A549 (cell line): ENCODE results near the gene DCP2. TPM values are rescaled to one million over a fixed set of nuclear protein-coding genes. Genes with fewer than 3 reads are reported as not detected.

Source experiments
- ATAC-seq, 2 experiments: fragments of 200-7000 bp in 1 of 2; fragments of >200 bp in 1 of 2; cut with Nextera tagmentation in 1 of 2; cut with Tn5 transposase in 1 of 2; 3 replicates each; pipeline versions ENCODE4 v1.8.0 to v1.9.1; 2018 to 2020; ENCODE audit warnings: mild to moderate bottlenecking in 1 of 2, moderate library complexity in 1 of 2
- CTCF ChIA-PET: fragments of 300-600 bp; sonication (Branson Sonifier 250); formaldehyde crosslinking; extraction: SDS; loops from one replicate; lab custom pipeline; 2021; ENCODE audit warnings: antibody characterized with exemption, inconsistent platforms; lab: Yijun Ruan, JAX
- POLR2A ChIA-PET: fragments of 350-600 bp; formaldehyde crosslinking; extraction: SDS; loops from one replicate; lab custom pipeline; 2021; ENCODE audit warnings: antibody characterized with exemption, inconsistent platforms; lab: Yijun Ruan, JAX
- DNase-seq, 2 experiments: peaks; one replicate each; pipeline versions ENCODE4 v3.0.0 to v3.0.0-alpha.2; 2011 to 2016; ENCODE audit warnings: low read depth in 1 of 2, low spot score in 1 of 2
- FAIRE-seq: peaks from 2 replicates; lab custom pipeline; 2011; peaks lifted over from hg19 to GRCh38; lab: Jason Lieb, UNC
- H3K27ac ChIP-seq, 2 experiments: fragments of >200 bp; sonication (Bioruptor Twin); formaldehyde crosslinking; 3 replicates each; pipeline ENCODE4 v1.5.1; 2016 to 2017
- H3K4me1 ChIP-seq: fragments of >200 bp; sonication (Bioruptor Twin); formaldehyde crosslinking; 3 replicates; pipeline ENCODE4 v1.6.1; 2016
- H3K4me2 ChIP-seq: fragments of >200 bp; sonication (Bioruptor Twin); formaldehyde crosslinking; 3 replicates; pipeline ENCODE4 v1.6.1; 2016
- H3K4me3 ChIP-seq: fragments of >200 bp; sonication (Bioruptor Twin); formaldehyde crosslinking; 3 replicates; pipeline ENCODE4 v1.5.1; 2016
- H3K9me3 ChIP-seq: fragments of >200 bp; sonication (Bioruptor Twin); formaldehyde crosslinking; 3 replicates; pipeline ENCODE4 v1.6.1; 2016
- ATOH8 ChIP-seq: fragments of 250-450 bp; sonication (Bioruptor Pico); IDR thresholded peaks from 2 replicates; pipeline ENCODE4 v1.5.0; 2020; ENCODE audit warnings: low read depth, mild to moderate bottlenecking, moderate library complexity
- BCL3 ChIP-seq: fragments of >200 bp; sonication (Bioruptor Twin); formaldehyde crosslinking; IDR thresholded peaks from 3 replicates; pipeline ENCODE4 v1.6.1; 2016
- BHLHE40 ChIP-seq: IDR thresholded peaks from 2 replicates; pipeline ENCODE4 v1.6.1; 2012; ENCODE audit warnings: low read depth, low read length, inconsistent platforms
- CBX2 ChIP-seq: fragments of 200-600 bp; sonication (generic); IDR thresholded peaks from 2 replicates; pipeline ENCODE4 v1.6.1; 2016; ENCODE audit warnings: low read depth, mild to moderate bottlenecking, borderline replicate concordance
- CBX8 ChIP-seq: fragments of 200-600 bp; sonication (generic); IDR thresholded peaks from 2 replicates; pipeline ENCODE4 v1.6.1; 2016
- CEBPB ChIP-seq, 2 experiments: fragments of >200 bp in 1 of 2; sonication (Bioruptor Twin) in 1 of 2; formaldehyde crosslinking in 1 of 2; IDR thresholded peaks; 2 replicates each; pipeline ENCODE4 v1.6.1; 2012 to 2016
- CHD4 ChIP-seq: fragments of 200-600 bp; sonication (generic); IDR thresholded peaks from 2 replicates; pipeline ENCODE4 v1.6.1; 2016; ENCODE audit warnings: antibody characterized with exemption, mild to moderate bottlenecking, borderline replicate concordance
- CTCF ChIP-seq: fragments of >200 bp; sonication (Bioruptor Twin); formaldehyde crosslinking; IDR thresholded peaks from 3 replicates; pipeline ENCODE4 v1.5.1; 2016
- EHF ChIP-seq: fragments of 250-450 bp; sonication (Bioruptor Pico); IDR thresholded peaks from 2 replicates; pipeline ENCODE4 v1.5.0; 2020; ENCODE audit warnings: mild to moderate bottlenecking
- EHMT2 ChIP-seq: fragments of 200-600 bp; sonication (generic); IDR thresholded peaks from 2 replicates; pipeline ENCODE4 v1.6.1; 2016; ENCODE audit warnings: antibody characterized with exemption, low read depth, mild to moderate bottlenecking, moderate library complexity
- EP300 ChIP-seq, 2 experiments: fragments of >200 bp; sonication (Bioruptor Twin); formaldehyde crosslinking; IDR thresholded peaks; 2 replicates in 1 of 2; 3 replicates in 1 of 2; pipeline ENCODE4 v1.6.1; 2016 to 2017
- FOSB ChIP-seq: fragments of 250-450 bp; sonication (Bioruptor Pico); IDR thresholded peaks from 2 replicates; pipeline ENCODE4 v1.5.0; 2020; ENCODE audit warnings: mild to moderate bottlenecking, moderate library complexity
- GATA3 ChIP-seq: IDR thresholded peaks from 2 replicates; pipeline ENCODE4 v1.6.1; 2012; ENCODE audit warnings: borderline replicate concordance
- HOXA7 ChIP-seq: fragments of 250-450 bp; sonication (Bioruptor Pico); IDR thresholded peaks from 2 replicates; pipeline ENCODE4 v1.5.0; 2020; ENCODE audit warnings: mild to moderate bottlenecking, moderate library complexity
- HOXB5 ChIP-seq: fragments of 250-450 bp; sonication (Bioruptor Pico); IDR thresholded peaks from 2 replicates; pipeline ENCODE4 v1.5.0; 2020; ENCODE audit warnings: mild to moderate bottlenecking, moderate library complexity
- JUN ChIP-seq, 2 experiments: fragments of >200 bp; sonication (Bioruptor Twin); formaldehyde crosslinking; IDR thresholded peaks; 2 replicates in 1 of 2; 3 replicates in 1 of 2; pipeline ENCODE4 v1.6.1; 2016 to 2017
- JUNB ChIP-seq: fragments of >200 bp; sonication (Bioruptor Twin); formaldehyde crosslinking; IDR thresholded peaks from 2 replicates; pipeline ENCODE4 v1.6.1; 2016
- MAX ChIP-seq: IDR thresholded peaks from 2 replicates; pipeline ENCODE4 v1.6.1; 2012
- MAZ ChIP-seq: fragments of 150-350 bp; IDR thresholded peaks from 2 replicates; pipeline ENCODE4 v1.6.1; 2014; ENCODE audit warnings: antibody characterized with exemption, low read depth, low read length, borderline replicate concordance
- MYC ChIP-seq: IDR thresholded peaks from 2 replicates; pipeline ENCODE4 v1.6.1; 2012; ENCODE audit warnings: mild to moderate bottlenecking, inconsistent platforms, low read length, improper control_type of control experiment, borderline replicate concordance
- NPAS2 ChIP-seq: fragments of 250-450 bp; sonication (Bioruptor Pico); IDR thresholded peaks from 2 replicates; pipeline ENCODE4 v1.8.0; 2022; ENCODE audit warnings: mild to moderate bottlenecking, moderate library complexity, borderline replicate concordance
- PHF8 ChIP-seq: fragments of 200-600 bp; sonication (generic); IDR thresholded peaks from 2 replicates; pipeline ENCODE4 v1.6.1; 2016; ENCODE audit warnings: low read depth, mild to moderate bottlenecking, antibody characterized with exemption, moderate library complexity, borderline replicate concordance
- POLR2AphosphoS2 ChIP-seq: conservative IDR thresholded peaks from 2 replicates; pipeline ENCODE4 v1.6.1; 2012; ENCODE audit warnings: low read length, improper control_type of control experiment, inconsistent platforms
- RARB ChIP-seq: fragments of 250-450 bp; sonication (Bioruptor Pico); IDR thresholded peaks from 2 replicates; pipeline ENCODE4 v1.8.0; 2021; ENCODE audit warnings: mild to moderate bottlenecking, moderate library complexity
- RNF2 ChIP-seq: fragments of 200-600 bp; sonication (generic); IDR thresholded peaks from 2 replicates; pipeline ENCODE4 v1.6.1; 2016; ENCODE audit warnings: low read depth, mild to moderate bottlenecking, antibody characterized with exemption, moderate library complexity, borderline replicate concordance
- SREBF2 ChIP-seq: fragments of 450-650 bp; IDR thresholded peaks from 2 replicates; pipeline ENCODE4 v1.6.1; 2014; ENCODE audit warnings: mild to moderate bottlenecking, moderate library complexity
- TFCP2L1 ChIP-seq: fragments of 250-450 bp; sonication (Bioruptor Pico); IDR thresholded peaks from 2 replicates; pipeline ENCODE4 v1.5.0; 2021; ENCODE audit warnings: mild to moderate bottlenecking
- ZFP36 ChIP-seq: fragments of 450-650 bp; IDR thresholded peaks from 2 replicates; pipeline ENCODE4 v1.6.1; 2014; ENCODE audit warnings: borderline replicate concordance; ENCODE audit not compliant: partially characterized antibody
- ZNF302 ChIP-seq: fragments of 250-450 bp; sonication (Bioruptor Pico); IDR thresholded peaks from 2 replicates; pipeline ENCODE4 v1.9.0; 2021; ENCODE audit warnings: inconsistent platforms, mild to moderate bottlenecking, moderate library complexity
- WGBS: methylation state at CpG from one replicate; pipeline ENCODE4 v1.1.6; 2017; ENCODE audit errors: missing lambda C conversion rate; 5-methylcytosine and 5-hydroxymethylcytosine counted together
- polyA plus RNA-seq, 4 experiments: library from polyadenylated mRNA; depleted of rRNA in 3 of 4; stranded (reverse); fragments of >200 nt; fragmentation: RNase III in 1 of 4; extraction: RNeasy Plus Mini Kit Qiagen cat#74134 plus additional on column Dnase treatment in 1 of 4; gene quantifications; 2 replicates in 3 of 4; 3 replicates in 1 of 4; pipeline ENCODE4 v1.2.3, GENCODE V29; 2011 to 2017
- TF ChIP-seq, protein P1 (sequence below): fragments of >200 bp; sonication (Bioruptor Twin); formaldehyde crosslinking; IDR thresholded peaks from 2 replicates; pipeline ENCODE4 v1.6.1; 2016

Gene DCP2
- polyA plus RNA-seq, 2 of the 4 experiments (the other 2 are of a cell fraction): 7.2 to 16.1 TPM

DNA sequence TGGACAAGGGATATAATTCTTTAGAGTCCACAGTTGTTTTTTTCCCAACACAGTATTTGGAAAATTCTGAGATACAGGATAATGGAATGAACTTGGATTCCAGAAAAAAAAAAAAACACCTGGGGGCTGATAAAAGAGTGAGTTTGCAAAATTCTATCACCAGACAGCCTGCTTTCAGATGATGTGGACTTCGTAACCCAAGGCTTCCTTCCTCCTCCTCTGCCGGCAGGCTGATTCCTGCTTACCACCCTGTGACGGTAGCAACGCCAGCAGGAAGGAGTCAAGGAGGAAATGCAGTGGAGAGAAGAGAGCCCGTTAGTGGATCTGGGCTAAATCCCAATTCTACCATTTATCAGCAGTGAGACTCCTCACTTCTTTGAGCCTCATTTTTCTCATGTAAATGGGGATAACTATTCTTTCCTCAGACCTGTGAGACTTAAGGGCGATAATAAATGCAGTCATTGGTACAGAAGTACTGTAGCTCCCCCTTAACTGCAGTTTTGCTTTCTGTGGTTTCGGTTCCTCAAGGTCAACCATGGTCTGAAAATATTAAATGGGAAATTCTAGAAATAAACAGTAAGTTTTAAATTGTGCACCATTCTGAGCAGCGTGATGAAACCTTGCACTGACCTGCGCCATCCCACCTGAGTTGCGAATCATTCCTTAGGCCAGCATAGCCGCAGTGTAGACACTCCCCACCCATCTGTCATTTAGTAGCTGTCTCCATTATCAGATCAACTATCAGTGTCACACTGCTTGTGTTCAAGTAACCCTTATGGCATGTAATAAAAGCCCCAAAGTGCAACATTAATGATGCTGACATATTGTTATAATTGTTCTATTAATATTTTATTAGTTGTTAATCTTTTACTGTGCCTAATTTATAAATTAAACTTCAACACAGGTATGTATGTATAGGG, 71.4 kb downstream of the DCP2 start:
- CTCF ChIA-PET: interaction anchor here (1.5 kb wide), 1 partner anchor 52 kb away, joined by 3 read pairs; no protein-coding TSS in a partner anchor
- peak overlapping the region; percentile 18; the same call in 2 of the 3 replicates for H3K4me2 ChIP-seq

DNA sequence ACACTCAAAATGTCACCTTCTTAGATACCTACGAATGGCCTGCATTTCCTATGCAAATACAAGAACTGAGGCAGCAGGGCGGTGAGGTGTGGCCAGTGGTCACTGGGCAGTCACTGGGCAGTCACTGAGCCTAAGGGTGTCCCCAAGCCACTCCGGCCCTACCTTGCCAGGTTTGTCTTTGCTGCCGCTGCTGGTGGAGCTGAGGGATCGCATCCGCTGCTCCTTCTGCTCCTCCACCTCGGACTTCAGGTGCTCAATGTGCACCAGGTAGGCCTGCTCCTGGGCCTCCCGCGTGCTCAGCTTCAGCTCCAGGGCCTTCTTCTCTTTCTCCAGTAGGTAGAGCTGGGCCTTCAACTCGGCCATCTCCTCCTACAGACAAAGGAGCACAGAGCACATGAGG, 72.3 kb downstream of the DCP2 start:
- no peak for ATAC-seq
- no peak overlapping the region for H3K4me3 ChIP-seq
- TF ChIP-seq SREBF2 (no peak), RARB (CRISPR knock-in tag) (no peak), BCL3 (no peak), EHF (no peak), ATOH8 (CRISPR knock-in tag) (no peak), EHMT2 (no peak), MAX (no peak), HOXB5 (CRISPR knock-in tag) (no peak), RNF2 (no peak), CBX2 (no peak), CEBPB (IDR thresholded peaks at IDR 0.05) (no peak), FOSB (no peak)
- TF ChIP-seq, protein P1, sequence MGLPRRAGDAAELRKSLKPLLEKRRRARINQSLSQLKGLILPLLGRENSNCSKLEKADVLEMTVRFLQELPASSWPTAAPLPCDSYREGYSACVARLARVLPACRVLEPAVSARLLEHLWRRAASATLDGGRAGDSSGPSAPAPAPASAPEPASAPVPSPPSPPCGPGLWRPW: no peak
- no peak overlapping the region for H3K4me2 ChIP-seq
- FAIRE-seq: no peak
- ChIA-PET POLR2A (no interaction called here), CTCF (no interaction called here)
- DNase-seq: no peak
- H3K27ac ChIP-seq: no peak overlapping the region
- peaks cover 12% of the 10 kb centered on the region; the same call in 2 of the 3 replicates for H3K4me1 ChIP-seq
- no peaks in the 10 kb centered on the region for H3K9me3 ChIP-seq
- WGBS: 73% methylated on average over 9 of the region's 10 CpGs

More for the DNA sequence above, 71.4 kb downstream of the DCP2 start:
- no peak overlapping the region for H3K4me3 ChIP-seq
- FAIRE-seq (no peak), ATAC-seq (no peak), DNase-seq (no peak)
- TF ChIP-seq ZFP36 (no peak), TFCP2L1 (no peak), NPAS2 (no peak), CHD4 (no peak), PHF8 (no peak), POLR2AphosphoS2 (no peak), CTCF (no peak), HOXA7 (no peak), JUNB (no peak), ZNF302 (CRISPR knock-in tag) (no peak), BHLHE40 (no peak), EP300 (IDR thresholded peaks at IDR 0.05) (no peak), FOSB (no peak), MAZ (no peak), GATA3 (no peak), CBX8 (no peak), JUN (IDR thresholded peaks at IDR 0.05) (no peak), CEBPB (IDR thresholded peaks at IDR 0.05) (no peak), MYC (no peak), RARB (CRISPR knock-in tag) (no peak)
- H3K4me1 ChIP-seq: peaks cover 12% of the 10 kb centered on the region; the same call in 2 of the 3 replicates
- POLR2A ChIA-PET: no interaction called here
- WGBS: 84% methylated on average over 11 of the region's 11 CpGs
- H3K27ac ChIP-seq: no peak overlapping the region
- no peaks in the 10 kb centered on the region for H3K9me3 ChIP-seq
